ENCODE measurements around the gene SEPTIN5.
"Not testable (repeated sequence)": the region's sequence is repeated elsewhere in the genome, so short reads cannot be mapped to it uniquely, and the experiment has no call there.

Gene SEPTIN5

GRCh38 chr22:19714312-19715187 is at the start of gene SEPTIN5:
SEPTIN5 (plus strand) TSS chr22:19714503; CDS start chr22:19714589, 86 bp downstream.
- no peak for DNase-seq

- no peak for DNase-seq
These were observed 49.1 kb upstream of the SEPTIN5 start for GRCh38 chr22:19664951-19665783.

GRCh38 chr22:19665784-19666672 is 48.3 kb upstream of the SEPTIN5 start:
- DNase-seq: no peak

- DNase-seq: no peak
These were observed 47.4 kb upstream of the SEPTIN5 start for GRCh38 chr22:19666673-19667593.

- no peak for DNase-seq
These were observed 46.2 kb upstream of the SEPTIN5 start for GRCh38 chr22:19667872-19668740.

GRCh38 chr22:19668748-19669147 is 45.6 kb upstream of the SEPTIN5 start:
- DNase-seq: no peak

- DNase-seq: no peak
These were observed 44.7 kb upstream of the SEPTIN5 start for GRCh38 chr22:19669570-19669969.

- no peak for DNase-seq
These were observed 43.0 kb upstream of the SEPTIN5 start for GRCh38 chr22:19671316-19671715.

- no peak for DNase-seq
These were observed 42.1 kb upstream of the SEPTIN5 start for GRCh38 chr22:19672054-19672776.

- no peak for DNase-seq
These were observed 40.6 kb upstream of the SEPTIN5 start for GRCh38 chr22:19673660-19674059.

GRCh38 chr22:19674129-19674928 is 40.0 kb upstream of the SEPTIN5 start:
- no peak for DNase-seq

GRCh38 chr22:19674929-19675253 is 39.4 kb upstream of the SEPTIN5 start:
- no peak for DNase-seq

GRCh38 chr22:19675428-19675827 is 38.9 kb upstream of the SEPTIN5 start:
- no peak for DNase-seq

GRCh38 chr22:19676437-19676836 is 37.9 kb upstream of the SEPTIN5 start:
- DNase-seq: not testable (repeated sequence)

- DNase-seq: no peak
These were observed 35.3 kb upstream of the SEPTIN5 start for GRCh38 chr22:19678949-19679521.

GRCh38 chr22:19679522-19680101 is 34.7 kb upstream of the SEPTIN5 start:
- peak; percentile 18 for DNase-seq

GRCh38 chr22:19680287-19680881 is 33.9 kb upstream of the SEPTIN5 start:
- DNase-seq: no peak
